ENCODE results near the gene PPP3R1.

DNA sequence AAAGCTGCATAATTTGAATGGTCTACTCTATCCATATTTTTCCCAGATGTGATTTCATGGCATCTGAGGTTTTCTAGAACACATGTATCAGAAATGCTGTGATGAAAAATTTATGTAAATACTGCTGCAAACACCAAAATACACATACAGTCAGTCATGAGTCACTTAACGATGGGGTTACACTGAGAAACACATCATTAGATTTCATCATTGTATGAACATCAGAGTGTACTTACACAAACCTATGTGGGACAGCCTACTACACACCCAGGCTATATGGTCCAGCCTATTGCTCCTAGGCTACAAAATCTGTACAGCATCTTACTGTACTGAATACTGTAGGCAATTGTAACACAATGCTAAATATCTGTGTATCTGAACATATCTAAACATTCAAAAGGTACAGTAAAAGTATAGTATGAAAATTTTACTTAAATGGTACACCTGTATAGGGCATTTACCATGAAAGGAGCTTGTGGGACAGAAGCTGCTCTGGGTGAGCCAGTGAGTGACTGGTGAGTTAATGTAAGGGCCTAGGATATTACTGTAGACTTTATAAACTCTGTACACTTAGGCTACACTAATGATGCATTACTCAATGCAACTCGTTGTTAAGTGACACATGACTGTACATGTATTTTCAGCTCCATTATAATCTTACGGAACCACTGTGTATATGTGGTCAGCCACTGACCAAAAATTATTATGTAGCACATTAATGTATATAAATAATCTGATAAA lies 61.2 kb downstream of the PPP3R1 start:
- no peak for TF ChIP-seq BCL3 (IDR thresholded peaks at IDR 0.05)
- TF ChIP-seq, protein P1, sequence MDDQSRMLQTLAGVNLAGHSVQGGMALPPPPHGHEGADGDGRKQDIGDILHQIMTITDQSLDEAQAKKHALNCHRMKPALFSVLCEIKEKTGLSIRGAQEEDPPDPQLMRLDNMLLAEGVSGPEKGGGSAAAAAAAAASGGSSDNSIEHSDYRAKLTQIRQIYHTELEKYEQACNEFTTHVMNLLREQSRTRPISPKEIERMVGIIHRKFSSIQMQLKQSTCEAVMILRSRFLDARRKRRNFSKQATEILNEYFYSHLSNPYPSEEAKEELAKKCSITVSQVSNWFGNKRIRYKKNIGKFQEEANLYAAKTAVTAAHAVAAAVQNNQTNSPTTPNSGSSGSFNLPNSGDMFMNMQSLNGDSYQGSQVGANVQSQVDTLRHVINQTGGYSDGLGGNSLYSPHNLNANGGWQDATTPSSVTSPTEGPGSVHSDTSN (IDR thresholded peaks at IDR 0.05): no peak
- TF ChIP-seq RFX5 (IDR thresholded peaks at IDR 0.05): no peak
